ENCODE data around the gene KIAA1217. TPM values are rescaled to one million over a fixed set of nuclear protein-coding genes. Genes with fewer than 3 reads are reported as not detected.

Gene KIAA1217
- total and polyA plus RNA-seq, 3 experiments from 2014 or later: 0.20 TPM; not detected in 2

DNA sequence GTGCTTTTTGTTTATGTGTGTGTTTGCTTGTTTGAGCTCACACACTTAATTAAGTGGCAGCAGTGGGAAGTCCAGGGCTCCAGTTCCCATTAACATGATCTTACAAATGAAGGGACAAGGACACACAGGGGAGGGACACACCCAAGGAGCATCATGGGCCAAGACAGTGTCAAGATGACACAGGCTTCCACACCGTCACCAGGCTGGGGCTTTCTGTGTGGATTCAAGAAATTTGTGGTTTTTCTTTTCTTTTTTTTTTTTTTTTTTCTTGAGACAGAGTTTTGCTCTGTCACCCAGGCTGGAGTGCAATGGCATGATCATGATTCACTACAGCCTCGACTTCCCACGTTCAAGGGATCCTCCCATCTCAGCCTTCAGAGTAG lies 173.6 kb downstream of the KIAA1217 start:
- Histone ChIP-seq H3K4me3 (ENCODE audit: low read length) (no peak overlapping the region), H3K27ac (ENCODE audit: low read depth, low read length) (no peak overlapping the region), H3K9me3 (ENCODE audit: low read length) (no peaks in the 10 kb centered on the region), H3K36me3 (ENCODE audit: insufficient read depth, low read length) (no peaks in the 10 kb centered on the region), H3K27me3 (ENCODE audit: insufficient read depth, low read length, poor library complexity, severe bottlenecking) (no peaks in the 10 kb centered on the region), H3K4me1 (ENCODE audit: insufficient read depth, low read length) (no peaks in the 10 kb centered on the region)
- Mint-ChIP-seq H3K9me3 (peaks cover 0 to 6% (median 2%) of the 10 kb centered on the region in 5 donors), H3K4me1 (peaks cover 0 to 5% (median 0%) of the 10 kb centered on the region in 3 donors), H3K27ac (no peak overlapping the region), H3K27me3 (peaks cover 7 to 25% of the 10 kb centered on the region in 2 donors), H3K36me3 (no peaks in the 10 kb centered on the region), H3K4me3 (no peak overlapping the region)
- ChIA-PET CTCF (no interaction called here), POLR2A (no interaction called here)
- no peak for DNase-seq

DNA sequence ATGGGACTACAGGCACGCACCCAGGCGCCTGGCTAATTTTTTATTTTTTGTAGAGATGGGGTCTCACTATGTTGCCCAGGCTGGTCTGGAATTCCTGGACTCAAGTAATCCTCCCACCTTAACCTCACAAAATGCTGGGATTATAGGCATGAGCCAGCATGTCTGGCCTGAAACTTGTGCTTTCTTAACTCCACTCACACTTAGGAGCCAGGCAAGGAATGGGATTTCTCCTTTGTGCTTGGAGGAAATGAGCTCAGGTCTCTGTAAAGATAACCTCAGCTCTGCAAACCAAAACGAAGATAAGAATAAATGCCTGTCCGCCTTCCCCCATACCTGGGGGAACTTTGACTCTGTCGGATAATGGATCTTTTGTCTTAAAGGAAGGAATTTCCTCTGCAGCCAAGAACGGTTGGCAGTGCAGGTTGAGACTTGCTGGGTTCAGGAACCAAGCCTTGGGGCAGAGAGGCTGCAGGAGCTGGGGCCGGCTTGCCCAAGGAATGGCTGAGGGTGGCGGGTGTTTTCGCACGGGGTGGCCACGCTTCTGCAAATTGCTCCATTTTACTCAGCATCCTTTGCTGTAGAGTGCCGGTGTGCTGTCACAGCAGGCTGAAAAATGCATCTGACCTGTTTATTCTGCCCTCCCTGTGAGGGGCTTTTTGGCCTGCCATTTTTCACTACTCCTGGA lies 174.2 kb downstream of the KIAA1217 start:
- H3K27ac Mint-ChIP-seq: no peak overlapping the region
- DNase-seq: no peak
- H3K36me3 Mint-ChIP-seq: no peaks in the 10 kb centered on the region
- H3K4me1 Mint-ChIP-seq: peaks cover 0 to under 1% (median 0%) of the 10 kb centered on the region in 3 donors
- no peaks in the 10 kb centered on the region for H3K4me1 ChIP-seq (ENCODE audit: insufficient read depth, low read length)
- no peaks in the 10 kb centered on the region for H3K9me3 ChIP-seq (ENCODE audit: low read length)
- peaks cover 0 to 6% (median 2%) of the 10 kb centered on the region in 5 donors for H3K9me3 Mint-ChIP-seq
- no peak overlapping the region for H3K4me3 ChIP-seq (ENCODE audit: low read length)
- ChIA-PET POLR2A (no interaction called here), CTCF (no interaction called here)
- no peaks in the 10 kb centered on the region for H3K27me3 ChIP-seq (ENCODE audit: insufficient read depth, low read length, poor library complexity, severe bottlenecking)
- H3K36me3 ChIP-seq (ENCODE audit: insufficient read depth, low read length): no peaks in the 10 kb centered on the region
- H3K4me3 Mint-ChIP-seq: no peak overlapping the region
- peaks cover 7 to 25% of the 10 kb centered on the region in 2 donors for H3K27me3 Mint-ChIP-seq
- no peak overlapping the region for H3K27ac ChIP-seq (ENCODE audit: low read depth, low read length)

DNA sequence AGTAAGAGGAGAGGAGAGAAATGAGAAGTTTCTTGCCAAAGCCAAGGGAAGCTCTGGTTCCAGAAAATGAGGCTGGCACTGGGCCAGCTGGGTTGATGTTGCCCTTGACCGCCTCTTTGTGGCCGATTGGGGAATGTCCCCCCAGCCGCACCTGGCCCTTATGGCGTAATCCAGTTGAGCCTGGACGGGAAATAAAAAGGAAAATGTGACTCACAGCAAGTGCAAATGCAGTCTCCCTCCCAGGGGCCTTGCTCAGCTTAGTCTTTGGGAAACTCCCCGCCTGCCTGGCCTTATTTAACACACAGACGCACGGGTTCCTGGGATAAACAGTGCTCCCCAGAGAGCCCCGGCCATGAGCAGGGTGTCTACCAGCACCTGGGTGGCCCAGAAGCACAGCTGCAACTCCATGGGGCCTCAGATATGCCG lies 174.8 kb downstream of the KIAA1217 start:
- H3K4me3 ChIP-seq (ENCODE audit: low read length): no peak overlapping the region
- H3K27me3 Mint-ChIP-seq: peaks cover 7 to 25% of the 10 kb centered on the region in 2 donors
- no peaks in the 10 kb centered on the region for H3K4me1 ChIP-seq (ENCODE audit: insufficient read depth, low read length)
- no peaks in the 10 kb centered on the region for H3K36me3 Mint-ChIP-seq
- DNase-seq: no peak
- no peaks in the 10 kb centered on the region for H3K36me3 ChIP-seq (ENCODE audit: insufficient read depth, low read length)
- H3K4me1 Mint-ChIP-seq: no peaks in the 10 kb centered on the region
- POLR2A ChIA-PET: no interaction called here
- no peaks in the 10 kb centered on the region for H3K27me3 ChIP-seq (ENCODE audit: insufficient read depth, low read length, poor library complexity, severe bottlenecking)
- no peak overlapping the region for H3K4me3 Mint-ChIP-seq
- H3K9me3 ChIP-seq (ENCODE audit: low read length): no peaks in the 10 kb centered on the region
- CTCF ChIA-PET: no interaction called here
- no peak overlapping the region for H3K27ac ChIP-seq (ENCODE audit: low read depth, low read length)
- no peak overlapping the region for H3K27ac Mint-ChIP-seq
- peaks cover 0 to 6% (median 2%) of the 10 kb centered on the region in 5 donors for H3K9me3 Mint-ChIP-seq

DNA sequence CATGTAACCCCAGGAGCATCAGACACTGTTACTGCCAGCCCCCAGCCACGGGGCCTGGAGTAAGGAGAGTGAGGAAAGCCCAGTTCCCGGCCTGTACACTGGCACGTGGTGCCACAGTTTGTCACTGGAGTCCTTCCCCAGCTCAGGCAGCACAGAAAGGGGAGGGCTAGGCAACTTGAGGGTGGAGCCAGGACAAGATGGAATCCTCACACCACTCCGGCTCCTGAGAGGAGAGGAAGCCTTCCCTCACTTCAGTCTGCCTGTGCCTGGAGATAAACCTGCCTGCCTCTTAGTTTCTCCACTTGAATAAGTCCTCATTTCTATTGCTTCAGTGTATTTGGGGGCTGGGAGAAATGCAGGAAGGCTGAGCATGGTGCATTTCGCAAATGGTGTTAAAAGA lies 176.0 kb downstream of the KIAA1217 start:
- no peak for DNase-seq
- CTCF ChIA-PET: no interaction called here
- Mint-ChIP-seq H3K9me3 (peaks cover 0 to 6% (median 2%) of the 10 kb centered on the region in 5 donors), H3K27me3 (peaks cover 7 to 25% of the 10 kb centered on the region in 2 donors), H3K36me3 (no peaks in the 10 kb centered on the region), H3K4me3 (no peak overlapping the region), H3K27ac (no peak overlapping the region), H3K4me1 (no peaks in the 10 kb centered on the region)
- Histone ChIP-seq H3K27ac (ENCODE audit: low read depth, low read length) (no peak overlapping the region), H3K4me3 (ENCODE audit: low read length) (no peak overlapping the region), H3K36me3 (ENCODE audit: insufficient read depth, low read length) (no peaks in the 10 kb centered on the region), H3K27me3 (ENCODE audit: insufficient read depth, low read length, poor library complexity, severe bottlenecking) (no peaks in the 10 kb centered on the region), H3K4me1 (ENCODE audit: insufficient read depth, low read length) (no peaks in the 10 kb centered on the region), H3K9me3 (ENCODE audit: low read length) (no peaks in the 10 kb centered on the region)
- POLR2A ChIA-PET: no interaction called here

DNA sequence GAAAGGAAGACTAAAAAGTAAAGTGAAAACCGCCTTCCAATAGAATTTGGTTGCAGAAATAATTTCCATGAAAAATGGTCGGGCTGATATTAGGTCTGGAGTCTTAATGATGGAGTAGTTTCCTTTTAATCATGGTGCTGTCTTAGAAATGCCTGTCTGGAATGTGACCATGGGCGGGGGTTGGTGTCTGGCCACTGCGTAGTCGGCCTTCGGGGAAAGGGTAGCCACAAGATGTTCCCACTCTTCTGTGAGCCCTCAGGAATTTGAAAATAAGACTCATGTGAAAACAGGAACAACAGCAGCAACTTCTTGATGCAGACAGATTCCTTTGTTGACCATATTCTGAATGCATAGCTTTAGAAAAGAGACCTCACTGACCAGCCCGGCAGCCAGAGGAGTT lies 176.8 kb downstream of the KIAA1217 start:
- POLR2A ChIA-PET: no interaction called here
- H3K27ac ChIP-seq (ENCODE audit: low read depth, low read length): no peak overlapping the region
- H3K36me3 ChIP-seq (ENCODE audit: insufficient read depth, low read length): no peaks in the 10 kb centered on the region
- peaks cover 7 to 25% of the 10 kb centered on the region in 2 donors for H3K27me3 Mint-ChIP-seq
- H3K4me1 ChIP-seq (ENCODE audit: insufficient read depth, low read length): no peaks in the 10 kb centered on the region
- no peaks in the 10 kb centered on the region for H3K27me3 ChIP-seq (ENCODE audit: insufficient read depth, low read length, poor library complexity, severe bottlenecking)
- H3K36me3 Mint-ChIP-seq: no peaks in the 10 kb centered on the region
- no peak overlapping the region for H3K4me3 ChIP-seq (ENCODE audit: low read length)
- no peaks in the 10 kb centered on the region for H3K4me1 Mint-ChIP-seq
- H3K9me3 Mint-ChIP-seq: peaks cover 0 to 6% (median 2%) of the 10 kb centered on the region in 5 donors
- CTCF ChIA-PET: no interaction called here
- no peaks in the 10 kb centered on the region for H3K9me3 ChIP-seq (ENCODE audit: low read length)
- no peak overlapping the region for H3K27ac Mint-ChIP-seq
- no peak overlapping the region for H3K4me3 Mint-ChIP-seq
- no peak for DNase-seq

DNA sequence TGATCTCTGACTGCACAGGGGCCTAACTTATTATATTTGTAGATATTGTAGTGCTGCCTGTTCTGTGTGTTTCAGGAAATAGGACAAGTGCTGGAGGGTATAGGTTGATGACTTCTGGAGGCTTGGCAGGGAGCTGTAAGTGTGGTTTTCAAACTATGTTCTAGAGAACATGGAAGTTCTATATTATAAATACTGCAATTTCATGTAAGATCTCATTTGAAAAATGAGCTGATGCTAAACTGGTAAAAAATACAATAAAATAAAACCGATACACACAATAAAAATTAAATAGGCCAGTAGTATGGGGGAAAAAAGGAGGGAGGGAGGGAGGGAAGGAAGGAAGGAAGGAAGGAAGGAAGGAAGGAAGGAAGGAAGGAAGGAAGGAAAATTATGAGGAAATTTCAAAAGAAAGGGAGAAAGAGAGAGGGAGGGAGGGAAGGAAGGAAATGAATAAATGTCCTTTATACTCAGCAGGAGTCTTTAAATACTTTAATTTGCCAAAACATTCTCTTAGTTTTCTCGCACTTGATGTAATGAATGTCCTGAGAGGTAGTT lies 181.3 kb downstream of the KIAA1217 start:
- H3K36me3 Mint-ChIP-seq: no peaks in the 10 kb centered on the region
- POLR2A ChIA-PET: no interaction called here
- peaks cover 0 to 5% (median 0%) of the 10 kb centered on the region in 5 donors for H3K9me3 Mint-ChIP-seq
- H3K4me3 Mint-ChIP-seq: no peak overlapping the region
- Histone ChIP-seq H3K27ac (ENCODE audit: low read depth, low read length) (no peak overlapping the region), H3K36me3 (ENCODE audit: insufficient read depth, low read length) (no peaks in the 10 kb centered on the region), H3K27me3 (ENCODE audit: insufficient read depth, low read length, poor library complexity, severe bottlenecking) (no peaks in the 10 kb centered on the region), H3K4me1 (ENCODE audit: insufficient read depth, low read length) (no peaks in the 10 kb centered on the region), H3K4me3 (ENCODE audit: low read length) (no peak overlapping the region), H3K9me3 (ENCODE audit: low read length) (no peaks in the 10 kb centered on the region)
- H3K27ac Mint-ChIP-seq: no peak overlapping the region
- no peak for DNase-seq
- CTCF ChIA-PET: no interaction called here
- peaks cover 4 to 10% of the 10 kb centered on the region in 2 donors for H3K27me3 Mint-ChIP-seq
- no peaks in the 10 kb centered on the region for H3K4me1 Mint-ChIP-seq

DNA sequence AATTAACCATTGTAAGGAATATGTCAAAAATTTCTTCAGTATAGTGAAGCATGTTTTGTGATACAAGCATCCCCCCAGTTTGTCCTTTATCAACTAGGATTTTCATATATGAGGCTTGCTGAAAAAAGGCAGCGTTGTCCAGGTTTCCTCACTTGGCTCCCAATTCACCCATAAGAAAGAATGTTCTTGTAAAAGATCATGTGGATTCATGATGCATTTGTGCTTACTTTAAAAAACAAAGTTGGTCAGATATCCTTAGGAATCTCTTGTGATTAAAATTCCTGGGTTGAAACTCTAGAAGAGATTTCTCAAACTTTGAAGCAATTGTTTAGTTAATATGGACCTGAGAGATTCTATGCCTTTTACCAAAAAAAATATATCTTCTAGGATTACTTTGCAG lies 181.8 kb downstream of the KIAA1217 start:
- POLR2A ChIA-PET: no interaction called here

DNA sequence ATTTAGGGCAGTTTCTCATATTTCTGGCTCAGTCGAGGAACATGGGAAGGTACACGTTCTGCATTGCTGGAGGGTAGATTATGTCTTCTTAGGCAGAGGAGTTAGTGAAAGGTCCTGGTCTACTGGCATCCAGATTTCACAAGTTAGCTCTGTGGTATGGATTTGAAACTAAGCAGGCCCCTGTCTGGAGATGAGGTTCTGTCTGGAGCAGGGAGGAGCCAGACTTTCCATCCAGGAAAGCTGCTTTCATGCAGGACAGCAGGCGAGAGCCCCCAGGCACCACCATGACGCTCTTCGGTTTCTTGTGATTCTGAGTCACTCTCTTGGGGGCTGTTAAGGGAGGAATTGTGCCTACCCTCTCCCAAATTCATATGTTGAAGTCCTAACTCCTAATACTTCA lies 184.3 kb downstream of the KIAA1217 start:
- no peaks in the 10 kb centered on the region for H3K36me3 Mint-ChIP-seq
- no peaks in the 10 kb centered on the region for H3K36me3 ChIP-seq (ENCODE audit: insufficient read depth, low read length)
- POLR2A ChIA-PET: no interaction called here
- H3K27me3 ChIP-seq (ENCODE audit: insufficient read depth, low read length, poor library complexity, severe bottlenecking): no peaks in the 10 kb centered on the region
- CTCF ChIA-PET: no interaction called here
- H3K4me3 Mint-ChIP-seq: no peak overlapping the region
- no peaks in the 10 kb centered on the region for H3K9me3 Mint-ChIP-seq
- no peak overlapping the region for H3K4me3 ChIP-seq (ENCODE audit: low read length)
- no peak for DNase-seq
- H3K4me1 ChIP-seq (ENCODE audit: insufficient read depth, low read length): no peaks in the 10 kb centered on the region
- H3K4me1 Mint-ChIP-seq: no peaks in the 10 kb centered on the region
- H3K27ac ChIP-seq (ENCODE audit: low read depth, low read length): no peak overlapping the region
- H3K27ac Mint-ChIP-seq: no peak overlapping the region
- H3K9me3 ChIP-seq (ENCODE audit: low read length): no peaks in the 10 kb centered on the region
- peaks cover 4 to 6% of the 10 kb centered on the region in 2 donors for H3K27me3 Mint-ChIP-seq

More for the DNA sequence above, 181.8 kb downstream of the KIAA1217 start:
- H3K4me3 Mint-ChIP-seq: no peak overlapping the region
- H3K9me3 Mint-ChIP-seq: peaks cover 0 to 5% (median 0%) of the 10 kb centered on the region in 5 donors
- Histone ChIP-seq H3K36me3 (ENCODE audit: insufficient read depth, low read length) (no peaks in the 10 kb centered on the region), H3K4me1 (ENCODE audit: insufficient read depth, low read length) (no peaks in the 10 kb centered on the region), H3K9me3 (ENCODE audit: low read length) (no peaks in the 10 kb centered on the region), H3K4me3 (ENCODE audit: low read length) (no peak overlapping the region), H3K27me3 (ENCODE audit: insufficient read depth, low read length, poor library complexity, severe bottlenecking) (no peaks in the 10 kb centered on the region), H3K27ac (ENCODE audit: low read depth, low read length) (no peak overlapping the region)
- peaks cover 4 to 5% of the 10 kb centered on the region in 2 donors for H3K27me3 Mint-ChIP-seq
- no peak for DNase-seq
- H3K4me1 Mint-ChIP-seq: no peaks in the 10 kb centered on the region
- no peaks in the 10 kb centered on the region for H3K36me3 Mint-ChIP-seq
- H3K27ac Mint-ChIP-seq: no peak overlapping the region
- CTCF ChIA-PET: no interaction called here
